BJ (cell line): ENCODE measurements around the gene CIZ1. TPM values are rescaled to one million over a fixed set of nuclear protein-coding genes. Genes with fewer than 3 reads are reported as not detected.

Experiments used
- CTCF ChIA-PET: fragments of 350-600 bp; formaldehyde crosslinking; extraction: SDS; loops from one replicate; lab custom pipeline; 2021; ENCODE audit warnings: antibody characterized with exemption, inconsistent platforms; lab: Yijun Ruan, JAX
- POLR2A ChIA-PET: fragments of 300-600 bp; sonication (Branson Sonifier 250); formaldehyde crosslinking; extraction: SDS; loops from one replicate; lab custom pipeline; 2021; ENCODE audit warnings: antibody characterized with exemption; lab: Charles Lee
- DNase-seq: peaks from one replicate; pipeline ENCODE4 v3.0.0-alpha.2; 2011; ENCODE audit warnings: low read depth
- H3K27me3 ChIP-seq: 2 replicates; pipeline ENCODE4 v1.6.0; 2011; ENCODE audit warnings: low read length; ENCODE audit not compliant: control insufficient read depth, insufficient read depth
- H3K36me3 ChIP-seq: 2 replicates; pipeline ENCODE4 v1.5.1; 2011; ENCODE audit warnings: low read length; ENCODE audit not compliant: control insufficient read depth, insufficient read depth
- H3K4me3 ChIP-seq: 2 replicates; pipeline ENCODE4 v1.5.1; 2011; ENCODE audit warnings: low read depth, mild to moderate bottlenecking, control low read depth, low read length
- polyA plus RNA-seq: library from polyadenylated mRNA; depleted of rRNA; stranded (reverse); fragments of >200 nt; gene quantifications from 2 replicates; pipeline ENCODE4 v1.2.3, GENCODE V29; 2011
- TF ChIP-seq, protein P1 (sequence below): IDR thresholded peaks from 2 replicates; pipeline ENCODE4 v1.5.1; 2011; ENCODE audit warnings: low read depth, mild to moderate bottlenecking, control low read depth, inconsistent platforms, low read length, moderate library complexity; ENCODE audit not compliant: insufficient read depth

CIZ1 gene
- polyA plus RNA-seq, 1 experiment = 36.0 TPM

DNA sequence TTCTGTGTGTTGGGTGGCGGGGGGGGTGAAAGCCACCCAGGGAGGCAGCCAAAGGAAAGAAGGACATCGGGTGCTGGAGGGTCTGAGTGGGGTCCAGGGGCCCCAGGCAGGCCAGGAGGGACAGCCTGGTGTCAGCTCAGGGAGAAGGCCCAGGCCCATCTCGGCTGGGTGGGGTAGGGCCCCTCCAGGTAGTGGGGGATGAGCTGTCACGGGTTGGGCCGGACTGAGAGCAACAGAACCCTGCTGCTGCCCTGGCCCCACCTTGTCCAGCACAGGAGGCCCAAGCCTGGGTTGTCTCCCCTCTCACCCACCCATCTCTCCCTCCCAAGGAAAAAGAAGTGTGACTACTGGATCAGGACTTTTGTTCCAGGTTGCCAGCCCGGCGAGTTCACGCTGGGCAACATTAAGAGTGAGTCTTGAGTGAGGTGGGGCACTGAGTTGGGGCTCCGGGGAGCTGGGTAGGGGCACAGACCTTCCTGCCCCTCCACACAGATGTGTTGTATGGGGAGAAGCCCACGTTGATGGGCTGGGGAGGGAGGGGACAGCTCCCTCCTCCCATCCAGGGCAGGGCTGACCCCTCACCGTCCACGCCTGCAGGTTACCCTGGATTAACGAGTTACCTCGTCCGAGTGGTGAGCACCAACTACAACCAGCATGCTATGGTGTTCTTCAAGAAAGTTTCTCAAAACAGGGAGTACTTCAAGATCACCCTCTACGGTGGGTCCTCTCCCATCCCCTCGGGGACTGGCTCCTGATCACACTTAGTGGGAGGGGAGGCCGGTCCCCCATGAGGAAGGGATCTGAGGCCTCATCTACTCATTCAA, 39.9 kb downstream of the CIZ1 start:
- Histone ChIP-seq H3K36me3 (no peaks in the 10 kb centered on the region), H3K27me3 (peaks cover 1% of the 10 kb centered on the region), H3K4me3 (no peak overlapping the region)
- TF ChIP-seq, protein P1, sequence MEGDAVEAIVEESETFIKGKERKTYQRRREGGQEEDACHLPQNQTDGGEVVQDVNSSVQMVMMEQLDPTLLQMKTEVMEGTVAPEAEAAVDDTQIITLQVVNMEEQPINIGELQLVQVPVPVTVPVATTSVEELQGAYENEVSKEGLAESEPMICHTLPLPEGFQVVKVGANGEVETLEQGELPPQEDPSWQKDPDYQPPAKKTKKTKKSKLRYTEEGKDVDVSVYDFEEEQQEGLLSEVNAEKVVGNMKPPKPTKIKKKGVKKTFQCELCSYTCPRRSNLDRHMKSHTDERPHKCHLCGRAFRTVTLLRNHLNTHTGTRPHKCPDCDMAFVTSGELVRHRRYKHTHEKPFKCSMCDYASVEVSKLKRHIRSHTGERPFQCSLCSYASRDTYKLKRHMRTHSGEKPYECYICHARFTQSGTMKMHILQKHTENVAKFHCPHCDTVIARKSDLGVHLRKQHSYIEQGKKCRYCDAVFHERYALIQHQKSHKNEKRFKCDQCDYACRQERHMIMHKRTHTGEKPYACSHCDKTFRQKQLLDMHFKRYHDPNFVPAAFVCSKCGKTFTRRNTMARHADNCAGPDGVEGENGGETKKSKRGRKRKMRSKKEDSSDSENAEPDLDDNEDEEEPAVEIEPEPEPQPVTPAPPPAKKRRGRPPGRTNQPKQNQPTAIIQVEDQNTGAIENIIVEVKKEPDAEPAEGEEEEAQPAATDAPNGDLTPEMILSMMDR = no peak
- ChIA-PET CTCF (interaction anchor here (0.7 to 1.8 kb wide), 2 partner anchors 26 to 27 kb away, joined by 3 to 5 read pairs; no protein-coding TSS in a partner anchor), POLR2A (no interaction called here)
- no peak for DNase-seq

DNA sequence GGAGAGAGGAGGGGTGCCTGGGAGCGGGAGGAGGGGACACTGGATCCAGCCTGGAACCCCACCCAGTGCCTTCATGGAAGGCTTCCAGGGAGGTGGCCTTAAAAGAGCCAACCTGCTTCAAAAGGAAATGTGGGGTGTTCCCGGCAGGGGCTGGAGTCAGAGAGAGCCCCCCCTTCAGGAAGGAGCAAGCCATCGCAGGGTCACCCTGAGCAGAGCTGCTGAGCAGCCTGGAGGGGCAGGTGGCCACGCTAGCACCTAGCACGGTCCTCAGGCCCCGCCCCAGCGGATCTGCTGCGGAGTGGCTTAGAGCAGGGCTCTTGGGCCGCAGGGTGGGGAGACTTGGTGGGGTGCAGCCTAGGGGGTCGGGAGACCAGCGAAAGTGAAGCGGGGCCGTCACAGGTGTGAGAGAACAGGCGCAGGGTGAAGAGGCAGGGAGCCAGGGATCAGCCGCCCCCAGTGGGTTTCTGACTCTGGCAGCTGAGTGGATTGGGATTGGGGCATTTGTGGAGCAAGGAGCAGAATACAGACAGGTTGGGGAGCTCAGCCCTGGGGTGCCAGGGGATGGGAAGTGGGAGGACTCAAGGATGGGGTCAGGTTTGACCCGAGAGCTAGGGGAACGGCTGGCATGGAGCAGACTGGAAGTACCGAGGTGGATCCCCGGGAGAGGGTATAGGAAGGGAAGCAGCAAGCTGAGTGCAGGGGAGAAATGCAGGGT, 40.6 kb downstream of the CIZ1 start:
- H3K27me3 ChIP-seq = peaks cover 1% of the 10 kb centered on the region
- no peak for DNase-seq
- ChIA-PET CTCF (interaction anchor here (0.7 to 1.1 kb wide), 2 partner anchors 21 to 26 kb away, joined by 3 read pairs; no protein-coding TSS in a partner anchor), POLR2A (no interaction called here)
- no peaks in the 10 kb centered on the region for H3K36me3 ChIP-seq
- H3K4me3 ChIP-seq = no peak overlapping the region
- TF ChIP-seq, protein P1 = 0 out of 2 replicates have a peak, but pooled peaks have one; percentile 16

DNA sequence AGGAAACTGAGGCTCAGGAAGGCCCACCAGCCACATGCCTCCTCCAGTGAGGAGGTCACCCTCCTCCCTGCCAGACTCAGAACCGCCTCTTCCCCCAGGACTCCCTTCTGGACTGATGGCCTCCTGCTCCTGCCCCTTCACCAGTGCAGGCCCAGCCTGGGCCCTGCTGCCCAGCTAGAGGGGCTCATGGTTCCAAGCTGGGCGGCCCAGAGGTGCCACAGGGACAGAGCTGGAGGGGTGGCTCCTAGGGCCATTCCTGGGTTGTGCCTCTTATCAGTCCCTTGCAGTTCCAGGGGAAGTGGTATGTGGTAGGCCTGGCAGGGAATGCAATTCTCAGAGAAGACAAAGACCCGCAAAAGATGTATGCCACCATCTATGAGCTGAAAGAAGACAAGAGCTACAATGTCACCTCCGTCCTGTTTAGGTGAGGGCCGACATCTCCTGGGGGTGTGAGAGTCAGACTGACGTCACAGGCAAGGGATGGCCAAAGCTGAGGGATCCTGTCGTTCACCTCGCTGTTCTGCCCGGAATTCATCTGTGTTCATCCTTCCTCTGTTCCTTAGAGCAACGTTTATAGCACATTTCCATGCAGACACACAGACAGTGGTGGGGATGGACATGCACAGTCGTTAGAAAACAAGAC, 41.3 kb downstream of the CIZ1 start:
- Histone ChIP-seq H3K27me3 (peaks cover 1% of the 10 kb centered on the region), H3K4me3 (no peak overlapping the region), H3K36me3 (no peaks in the 10 kb centered on the region)
- CTCF ChIA-PET = interaction anchor here (1.1 kb wide), 1 partner anchor 20 kb away, joined by 3 read pairs; no protein-coding TSS in a partner anchor
- POLR2A ChIA-PET = no interaction called here
- no peak for DNase-seq
- TF ChIP-seq, protein P1 = no peak

DNA sequence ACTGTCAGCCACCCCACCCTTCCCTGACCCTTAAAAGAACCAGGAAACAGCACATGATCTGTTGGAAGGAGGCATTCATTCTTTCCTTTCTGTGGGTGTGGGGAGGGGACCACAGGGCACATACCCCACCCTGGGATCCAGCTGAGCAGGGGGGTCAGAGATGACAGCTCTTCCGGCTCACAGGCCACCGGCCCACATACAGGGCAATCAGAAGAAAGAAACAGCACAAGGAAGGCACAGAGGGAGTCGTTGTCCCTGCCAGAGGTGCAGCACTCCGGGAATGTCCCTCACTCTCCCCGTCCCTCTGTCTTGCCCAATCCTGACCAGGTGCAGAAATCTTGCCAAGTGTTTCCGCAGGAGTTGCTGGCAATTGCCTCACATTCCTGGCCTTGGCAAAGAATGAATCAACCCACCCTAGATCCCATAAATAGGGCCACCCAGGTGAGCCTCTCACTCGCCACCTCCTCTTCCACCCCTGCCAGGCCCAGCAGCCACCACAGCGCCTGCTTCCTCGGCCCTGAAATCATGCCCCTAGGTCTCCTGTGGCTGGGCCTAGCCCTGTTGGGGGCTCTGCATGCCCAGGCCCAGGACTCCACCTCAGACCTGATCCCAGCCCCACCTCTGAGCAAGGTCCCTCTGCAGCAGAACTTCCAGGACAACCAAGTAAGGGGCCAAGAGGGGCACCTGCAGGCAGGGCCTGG, 42.2 kb downstream of the CIZ1 start, which contains the start of gene LCN2:
TSS of gene LCN2 (plus strand) at position 453 of the 701 bp plus-strand sequence. CDS start at position 526, 73 bp downstream.
- TF ChIP-seq, protein P1 = no peak
- Histone ChIP-seq H3K27me3 (peaks cover 1% of the 10 kb centered on the region), H3K36me3 (no peaks in the 10 kb centered on the region), H3K4me3 (no peak within 1 kb of the TSS)
- POLR2A ChIA-PET = no interaction called here
- CTCF ChIA-PET = no interaction called here
- DNase-seq = no peak
